HG03060 (cell line): Measurements from ENCODE around the gene TCF4.

ENCODE experiments used
- ATAC-seq: cut with Tn5 transposase; IDR thresholded peaks from one replicate; pipeline ENCODE4 v1.9.1; 2021; ENCODE audit warnings: low read depth, moderate number of reproducible peaks; ENCODE audit not compliant: unreplicated experiment

TCF4 gene

DNA sequence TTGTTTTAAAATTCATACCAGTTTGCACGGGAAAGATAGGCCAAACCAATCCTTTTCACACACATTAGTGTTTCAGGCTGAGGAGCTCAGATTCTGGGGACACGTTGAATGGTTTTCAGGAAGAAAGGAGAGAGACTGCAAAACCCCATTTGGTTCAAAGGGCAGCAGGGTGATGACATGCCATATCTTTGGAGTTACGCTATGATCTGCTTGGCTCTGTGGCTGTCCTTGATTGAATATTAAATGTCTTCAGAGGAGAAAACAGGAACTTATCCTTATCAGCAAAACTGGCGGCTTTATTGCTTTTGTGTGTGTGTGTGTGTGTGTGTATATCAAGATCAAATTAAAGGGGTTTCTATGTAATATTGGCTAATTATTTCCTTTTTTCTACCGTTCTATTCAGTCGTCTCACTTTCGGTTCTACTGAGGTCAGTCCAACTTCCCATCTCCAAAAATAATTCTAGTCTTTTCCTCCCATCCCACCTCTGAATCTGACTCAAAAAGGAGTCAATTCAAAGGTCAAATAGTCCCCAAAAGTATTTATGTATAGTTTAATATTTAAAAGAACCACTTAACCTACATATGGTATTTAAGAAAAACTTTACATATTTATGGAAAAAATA is 335.8 kb downstream of the TCF4 start:
- ATAC-seq = no peak

DNA sequence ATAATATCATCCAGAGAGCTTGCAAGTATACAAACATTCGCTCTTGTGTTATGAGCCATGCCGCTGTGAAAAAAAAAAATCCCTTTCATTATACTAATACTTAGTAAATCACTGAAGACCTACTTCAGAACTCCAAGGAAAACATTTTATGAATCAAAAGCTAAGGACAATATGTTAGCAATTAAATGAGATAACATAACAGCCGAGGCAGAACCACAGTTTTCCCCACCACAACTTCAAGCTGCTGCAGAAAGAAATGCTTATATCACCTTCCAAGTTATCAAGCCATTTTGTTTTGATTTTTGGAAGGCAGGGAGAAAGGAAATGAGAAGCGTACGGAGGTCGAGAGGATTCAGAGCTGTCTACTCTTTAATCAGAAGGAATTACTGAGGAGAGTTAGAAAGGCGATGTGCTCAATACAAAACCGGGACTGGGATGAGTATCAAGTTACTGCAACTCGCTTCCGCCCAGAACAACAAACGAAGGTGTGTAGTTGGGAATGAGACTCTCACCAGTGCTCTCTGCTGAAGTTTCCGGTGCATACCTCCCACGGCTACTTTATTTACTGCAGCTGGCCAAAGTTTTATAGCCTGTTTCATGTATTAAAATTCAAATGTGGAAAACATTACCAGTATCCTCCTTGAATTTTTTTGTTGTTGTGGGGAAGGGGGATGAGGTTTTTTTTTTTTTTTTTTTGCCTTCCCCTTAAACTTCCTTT is 336.6 kb downstream of the TCF4 start:
- ATAC-seq = no peak

DNA sequence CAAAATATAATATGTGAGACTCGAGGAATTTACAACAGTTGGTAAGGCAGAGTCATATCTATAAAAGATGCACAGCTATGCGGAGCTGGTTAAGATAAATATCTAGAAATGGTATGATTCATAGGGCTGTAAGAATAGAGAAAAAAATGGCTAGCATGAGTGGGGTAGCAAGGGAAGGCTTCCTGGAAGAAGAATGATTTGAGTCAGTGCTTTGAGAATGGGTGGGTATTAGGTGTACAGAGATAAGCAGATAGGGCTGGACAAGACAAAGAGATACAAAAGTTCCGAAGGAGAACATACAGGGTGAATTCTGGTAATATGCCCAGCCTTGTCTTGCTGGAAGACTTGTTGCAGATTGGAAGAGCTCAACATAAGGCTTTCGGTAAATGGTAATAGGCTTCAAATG is 337.2 kb downstream of the TCF4 start:
- ATAC-seq = no peak

DNA sequence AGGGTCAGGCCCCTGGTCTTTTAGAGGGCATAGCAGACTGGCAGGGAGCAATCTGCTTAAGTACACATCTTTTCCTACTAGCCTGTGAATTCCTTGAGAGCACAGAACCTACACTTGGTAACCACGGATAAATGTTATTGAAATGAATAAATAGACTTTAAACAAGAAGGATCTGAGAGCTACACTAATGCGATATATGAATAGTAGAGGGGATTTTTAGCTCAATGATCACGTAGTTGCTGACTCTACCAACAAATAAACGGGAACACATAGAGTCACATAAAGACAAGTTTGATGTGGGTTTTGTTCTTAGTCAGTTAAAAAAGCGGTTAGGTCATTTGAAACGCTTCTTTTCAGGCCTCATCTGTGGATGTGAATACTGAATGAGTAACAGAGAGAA is 338.4 kb downstream of the TCF4 start:
- peak; percentile 26 for ATAC-seq

DNA sequence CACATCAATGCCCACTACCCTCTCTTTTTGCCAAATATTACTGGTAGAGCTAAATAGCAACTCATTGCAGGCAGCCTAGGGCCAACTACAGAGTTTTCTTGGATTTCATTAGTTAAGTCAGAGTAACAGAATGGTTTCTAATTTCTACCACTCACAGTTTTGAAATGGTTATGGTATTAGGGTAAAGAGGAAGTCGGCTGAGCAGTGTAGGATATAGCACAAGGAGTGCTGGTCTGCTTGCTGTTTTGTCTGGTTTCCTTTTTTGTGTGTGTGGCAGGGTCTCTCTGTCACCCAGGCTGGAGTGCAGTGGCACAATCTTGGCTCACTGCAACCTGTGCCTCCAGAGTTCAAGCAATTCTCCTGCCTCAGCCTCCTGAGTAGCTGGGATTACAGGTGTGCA is 339.5 kb downstream of the TCF4 start:
- ATAC-seq = no peak

DNA sequence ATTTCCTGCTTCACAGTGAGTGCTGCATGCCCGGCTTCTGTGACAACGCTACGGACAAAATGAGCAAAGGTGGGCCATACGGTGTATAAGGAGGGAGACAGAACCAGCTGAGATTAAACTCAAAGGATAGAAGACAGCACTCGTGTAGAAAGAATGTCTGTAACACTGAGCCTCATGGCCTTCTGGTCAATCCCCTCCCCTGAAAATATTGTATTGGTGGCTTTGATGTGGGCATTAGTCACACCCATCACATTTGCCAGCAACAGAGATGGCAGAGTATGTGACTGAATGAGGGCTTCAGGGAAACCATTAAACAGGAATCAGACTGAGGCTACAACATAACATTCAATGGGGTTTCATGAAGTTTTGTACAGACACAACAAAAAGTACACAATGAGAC is 341.0 kb downstream of the TCF4 start:
- no peak for ATAC-seq

DNA sequence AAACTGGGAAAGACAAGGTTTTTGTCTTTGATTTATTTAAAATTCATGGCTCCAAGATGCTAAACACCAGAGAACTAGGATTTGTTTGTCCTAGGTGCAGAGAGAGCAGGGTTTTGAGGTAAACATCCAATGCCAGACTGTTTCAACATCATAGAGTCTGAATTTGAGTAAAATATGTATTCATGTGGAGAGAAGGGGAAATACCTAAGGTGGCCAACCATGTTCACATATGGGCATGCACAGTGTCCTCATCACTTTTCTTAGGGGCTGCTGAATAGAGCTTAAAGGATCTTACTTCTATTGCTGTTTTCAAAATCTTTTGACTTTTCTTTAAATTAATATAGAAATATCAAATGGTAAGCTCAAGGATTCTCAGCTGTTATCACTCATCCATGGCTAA is 341.7 kb downstream of the TCF4 start:
- no peak for ATAC-seq

DNA sequence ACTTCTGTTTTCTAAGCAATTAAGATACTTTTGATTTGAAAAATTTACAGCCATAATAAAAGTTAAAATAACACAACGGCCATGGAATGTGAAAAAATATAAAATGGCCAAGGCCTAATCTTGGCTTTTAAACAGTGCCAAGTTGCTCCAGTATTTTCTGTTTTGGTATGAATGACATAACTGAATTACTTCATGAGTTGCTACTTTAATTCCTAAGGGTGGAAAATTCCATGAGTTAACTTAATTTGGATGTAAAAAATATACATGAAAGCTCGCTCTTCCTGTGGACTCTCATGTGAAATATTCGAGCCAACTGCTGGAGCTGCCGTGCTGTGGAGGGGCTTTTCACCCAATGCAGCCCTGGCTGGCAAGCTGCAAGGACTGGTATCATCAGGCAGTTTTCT is 342.8 kb downstream of the TCF4 start:
- no peak for ATAC-seq

DNA sequence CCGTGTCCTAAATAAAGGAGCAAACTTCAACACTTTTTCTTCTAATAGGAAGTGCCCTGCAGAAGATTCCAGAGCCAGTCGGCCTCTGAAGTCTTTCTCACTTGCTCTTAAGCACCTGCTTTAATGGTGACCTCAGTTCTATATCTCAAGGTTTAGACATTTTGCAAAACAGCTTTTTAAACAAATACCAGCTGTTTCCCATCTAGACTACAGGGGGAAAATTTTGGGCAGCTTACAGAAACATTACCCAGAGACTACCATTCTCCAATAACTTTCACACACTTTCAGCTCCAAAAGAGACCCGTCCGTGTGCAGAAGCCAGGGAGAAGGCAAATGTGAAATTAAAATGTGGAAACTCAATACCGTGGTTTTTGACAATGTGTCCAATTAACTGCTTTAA is 343.4 kb downstream of the TCF4 start:
- no peak for ATAC-seq

DNA sequence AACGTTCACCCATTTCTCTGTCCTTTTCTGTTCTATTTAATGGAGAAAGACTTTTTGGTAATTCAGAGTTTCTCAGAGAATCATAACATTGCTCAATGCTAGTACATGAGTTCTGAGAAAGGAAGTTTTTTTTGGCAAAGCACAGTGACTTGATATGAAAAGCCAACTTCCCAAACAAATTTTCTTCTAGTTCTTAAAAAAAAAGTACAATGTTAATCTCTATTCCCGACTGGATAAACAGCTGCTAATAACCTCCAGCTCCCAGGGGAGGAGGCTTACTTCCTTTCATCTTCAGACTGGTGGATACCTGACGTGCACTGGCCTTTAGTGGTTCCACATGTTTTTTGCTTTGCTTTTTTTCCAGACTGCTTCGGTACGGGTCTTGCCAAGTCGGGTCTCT is 344.1 kb downstream of the TCF4 start:
- no peak for ATAC-seq

DNA sequence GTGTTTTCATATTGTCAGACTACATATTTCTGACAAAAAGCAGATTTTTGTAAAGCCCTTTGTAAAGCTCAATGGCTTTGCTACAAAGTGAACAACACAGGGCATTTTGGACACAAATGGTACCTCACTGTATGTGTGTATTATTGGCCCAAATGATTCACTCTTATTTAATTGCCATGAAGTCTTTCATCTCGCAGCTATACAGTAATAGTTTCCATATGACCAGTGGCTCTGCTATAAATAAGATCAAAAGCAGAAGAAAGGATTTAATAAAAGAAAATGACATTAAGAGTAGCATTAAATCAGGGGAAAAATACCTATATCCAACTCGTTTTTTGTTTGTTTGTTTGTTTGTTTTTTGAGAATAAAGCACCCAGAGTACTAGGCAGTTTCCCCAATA is 344.7 kb downstream of the TCF4 start:
- no peak for ATAC-seq

DNA sequence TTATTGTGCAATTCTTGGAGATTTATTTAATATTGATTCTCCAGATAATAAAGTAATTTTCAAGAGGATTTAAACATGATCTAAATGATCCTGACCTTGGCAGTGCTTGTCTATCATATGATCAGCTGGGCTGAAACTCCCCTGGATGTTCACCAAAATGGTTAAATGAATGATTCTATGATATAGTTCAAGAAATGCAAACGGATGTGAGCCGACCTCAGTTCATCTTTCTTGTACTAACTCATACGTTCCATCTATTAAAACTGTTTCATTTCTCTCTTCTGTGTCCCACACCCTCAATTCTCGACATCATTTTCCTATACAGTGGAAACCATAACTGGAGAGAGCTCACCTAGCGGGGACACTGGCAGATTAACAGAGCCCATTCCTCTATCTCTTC is 347.0 kb downstream of the TCF4 start:
- ATAC-seq = no peak

DNA sequence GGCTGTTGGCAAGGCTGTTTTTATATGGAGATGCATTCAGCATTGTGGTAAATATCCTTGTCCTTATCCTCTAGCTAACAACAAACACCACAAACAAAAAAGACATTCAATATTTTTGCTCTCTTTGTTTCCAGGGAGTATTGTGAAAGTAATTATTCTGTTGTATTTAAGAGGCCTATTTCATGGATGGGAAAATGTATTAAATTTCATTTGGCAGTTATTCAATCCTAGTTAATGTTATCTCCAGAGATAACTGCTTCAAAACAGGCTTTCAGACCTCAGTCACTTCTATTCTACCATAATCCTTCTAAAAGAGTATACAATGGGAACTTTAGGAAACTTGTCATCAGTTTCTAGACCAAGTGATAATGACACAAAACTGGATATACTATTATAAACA is 348.3 kb downstream of the TCF4 start:
- no peak for ATAC-seq

DNA sequence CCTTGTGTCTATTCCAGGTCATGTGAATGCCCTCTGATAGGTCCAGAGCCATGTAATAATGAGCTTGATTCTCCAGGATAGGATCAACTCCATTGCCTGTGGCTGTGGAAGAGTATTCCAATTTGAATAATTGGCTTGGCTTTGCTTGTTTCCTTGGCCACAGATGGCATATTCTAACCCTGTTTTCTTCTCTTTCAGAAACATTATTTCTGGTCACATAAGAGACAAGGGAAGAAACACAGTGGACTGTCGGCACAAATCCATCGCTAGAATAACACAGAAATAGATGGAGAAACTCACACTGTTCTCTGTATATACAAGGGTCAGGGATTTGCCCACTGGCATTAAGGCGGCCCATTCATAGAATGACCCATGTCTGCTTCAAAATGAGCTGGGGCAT is 350.3 kb downstream of the TCF4 start:
- no peak for ATAC-seq

DNA sequence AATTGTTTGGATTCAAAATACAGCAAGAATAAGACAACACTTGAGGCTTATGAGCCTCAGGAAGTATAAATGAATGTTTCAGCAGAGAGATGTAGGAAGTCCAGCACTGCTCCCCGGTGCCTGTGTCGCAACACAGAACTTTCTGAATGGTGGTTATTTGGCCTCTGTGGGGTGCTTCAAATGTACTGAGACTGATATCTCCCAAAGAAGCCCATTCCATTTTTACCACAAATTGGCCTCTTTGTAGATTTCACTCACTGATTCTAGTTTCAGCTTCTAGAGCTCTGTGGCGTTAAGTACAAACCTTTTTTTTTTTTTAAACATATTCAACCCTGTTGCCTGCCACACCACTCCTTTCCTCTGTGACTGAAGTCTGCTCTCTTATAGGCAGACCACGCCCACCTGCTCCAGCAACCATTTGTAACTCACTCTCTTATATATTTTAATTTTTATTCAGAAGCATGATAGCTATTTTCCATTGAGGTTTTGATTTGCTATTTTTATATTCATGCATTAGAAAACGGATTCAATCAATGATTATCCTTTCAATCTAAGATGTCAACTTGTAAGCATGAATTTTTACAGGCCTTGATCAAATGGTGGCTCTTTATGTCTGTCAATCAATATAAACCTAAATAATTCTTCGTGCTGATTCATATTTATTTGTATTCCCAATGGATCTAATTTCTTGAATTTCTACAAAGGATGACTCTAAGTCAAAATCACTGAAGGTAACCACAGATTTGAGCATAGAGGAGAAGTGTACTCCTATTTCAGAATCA is 351.7 kb downstream of the TCF4 start:
- ATAC-seq = peak; percentile 37

DNA sequence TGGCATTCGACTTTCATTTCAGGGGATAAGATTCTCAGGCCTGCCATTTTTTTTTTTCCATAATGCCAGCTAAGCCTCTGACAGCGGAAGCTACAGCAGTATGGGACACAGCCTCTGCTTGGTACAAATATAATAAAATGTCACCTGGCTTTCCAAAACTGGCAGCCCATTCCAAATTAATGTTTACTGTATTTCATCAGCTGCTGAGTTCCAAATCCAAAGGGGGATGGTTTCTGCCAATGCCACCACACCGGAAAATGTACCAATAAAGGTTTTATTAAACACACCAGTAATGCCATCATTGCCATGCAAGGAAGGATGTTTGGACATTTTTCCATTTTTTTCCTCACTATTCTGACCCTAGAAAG is 352.9 kb downstream of the TCF4 start:
- no peak for ATAC-seq

DNA sequence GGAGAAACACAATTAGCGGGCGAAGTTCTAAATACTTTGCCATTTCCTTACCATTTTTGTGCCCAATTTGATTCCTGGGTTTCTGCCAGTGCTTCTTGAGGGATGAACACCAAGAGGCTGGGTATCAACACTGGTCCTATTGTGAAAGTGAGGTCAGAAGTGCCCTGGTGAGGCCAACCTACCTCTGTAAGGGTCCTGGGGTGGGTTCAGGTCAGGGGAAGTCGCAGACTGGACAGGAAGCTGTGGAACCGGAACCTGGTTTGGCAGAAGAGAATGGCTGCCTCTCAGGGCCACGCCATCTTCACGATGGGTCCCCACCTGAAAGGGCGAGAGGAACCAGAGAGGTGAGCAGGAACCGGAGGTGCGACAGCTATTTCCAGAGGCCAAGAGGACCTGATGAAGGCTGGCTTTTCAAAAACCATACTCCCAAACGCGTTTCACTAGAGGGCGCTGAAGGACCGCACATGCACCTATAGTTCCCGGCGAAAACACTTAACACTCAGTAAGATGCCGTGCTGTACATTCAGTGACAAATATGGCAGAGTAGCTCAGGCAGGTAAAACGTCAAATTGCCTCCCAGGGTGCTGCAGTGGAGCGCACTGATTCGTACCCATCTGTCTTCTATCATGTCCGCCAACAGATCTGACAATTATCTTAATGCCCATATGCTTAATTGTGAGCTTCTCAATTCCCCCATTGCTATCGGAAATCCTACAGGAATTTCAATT is 353.5 kb downstream of the TCF4 start:
- peak; percentile 47 for ATAC-seq

DNA sequence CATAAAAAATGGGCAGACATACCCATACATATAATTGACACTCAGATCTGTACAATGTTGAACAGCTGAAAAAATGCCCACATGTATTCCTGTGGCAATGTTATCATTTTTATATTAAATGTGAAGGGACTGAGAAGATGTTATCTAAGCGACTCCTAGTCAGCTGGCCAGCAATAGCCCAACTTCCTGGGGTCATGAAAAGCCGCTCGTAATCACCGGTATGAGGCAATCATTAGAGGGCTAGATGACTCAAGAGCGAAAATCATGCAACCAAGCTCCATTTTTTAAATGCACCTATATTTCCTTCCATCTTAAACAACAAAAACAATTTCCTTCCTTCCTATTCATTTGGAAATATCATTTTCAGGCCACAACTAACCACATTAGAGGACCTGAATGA is 354.1 kb downstream of the TCF4 start:
- no peak for ATAC-seq

DNA sequence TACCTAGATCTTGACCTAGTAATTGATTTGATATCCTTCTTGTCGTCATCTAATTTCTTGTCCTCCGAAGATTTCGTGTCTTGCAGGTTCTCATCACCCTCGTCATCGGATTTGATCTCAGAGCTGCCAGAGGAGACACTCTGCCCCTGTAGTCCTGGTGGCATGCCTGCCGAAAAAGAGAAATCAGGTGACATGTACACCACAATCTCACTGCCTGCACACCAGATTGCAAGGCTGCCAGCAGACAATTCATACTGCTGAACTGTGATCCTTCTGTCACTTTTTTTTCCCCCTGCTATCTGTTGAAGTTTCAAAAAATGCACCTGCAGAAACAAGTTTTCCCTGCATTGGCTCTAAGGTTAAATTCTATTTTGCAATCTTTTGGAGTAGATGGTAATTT is 355.5 kb downstream of the TCF4 start:
- no peak for ATAC-seq

DNA sequence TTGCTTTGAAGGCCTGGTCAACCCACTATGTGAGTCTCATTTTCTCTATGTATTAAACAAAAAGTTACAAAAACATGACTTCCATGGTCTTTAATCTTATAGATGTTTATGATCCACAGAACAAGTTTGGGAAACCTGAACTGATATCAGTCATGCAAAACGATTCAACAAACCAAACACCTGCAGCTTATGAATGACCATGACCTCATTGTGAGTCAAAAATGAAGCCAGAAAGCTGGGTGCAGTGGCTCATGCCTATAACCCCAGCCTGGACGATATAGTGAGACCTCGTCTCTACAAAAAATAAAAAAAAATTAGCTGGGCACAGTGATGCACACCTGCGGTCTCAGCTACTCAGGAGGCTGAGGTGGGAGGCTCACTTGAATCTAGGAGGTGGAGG is 358.3 kb downstream of the TCF4 start:
- ATAC-seq = no peak

DNA sequence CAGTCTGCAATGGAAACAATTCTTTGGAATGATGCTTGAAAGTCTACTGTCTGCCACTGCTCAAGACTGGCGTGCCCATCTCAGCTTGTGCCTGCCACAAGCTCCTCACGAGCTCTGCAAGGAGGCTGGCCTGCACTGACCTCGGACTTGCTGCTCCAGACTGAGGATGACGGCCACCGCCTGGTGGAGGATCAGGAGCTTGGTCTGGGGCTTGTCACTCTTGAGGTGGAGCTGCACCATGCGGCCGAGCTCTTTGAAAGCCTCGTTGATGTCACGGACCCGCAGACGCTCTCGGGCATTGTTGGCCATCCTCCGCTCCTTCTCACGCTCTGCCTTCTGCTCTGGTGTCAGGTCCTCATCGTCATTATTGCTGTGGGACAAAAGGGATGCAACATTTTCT is 359.3 kb downstream of the TCF4 start:
- no peak for ATAC-seq
